GM21381 (cell line): ENCODE data around the gene MTARC2.
A peak's percentile ranks its signal among the peaks of the same experiment; 100 is the strongest.

Source experiments
- ATAC-seq: cut with Tn5 transposase; IDR thresholded peaks from one replicate; pipeline ENCODE4 v1.9.1; 2021; ENCODE audit warnings: mild to moderate bottlenecking, moderate library complexity; ENCODE audit not compliant: unreplicated experiment

MTARC2 gene

DNA sequence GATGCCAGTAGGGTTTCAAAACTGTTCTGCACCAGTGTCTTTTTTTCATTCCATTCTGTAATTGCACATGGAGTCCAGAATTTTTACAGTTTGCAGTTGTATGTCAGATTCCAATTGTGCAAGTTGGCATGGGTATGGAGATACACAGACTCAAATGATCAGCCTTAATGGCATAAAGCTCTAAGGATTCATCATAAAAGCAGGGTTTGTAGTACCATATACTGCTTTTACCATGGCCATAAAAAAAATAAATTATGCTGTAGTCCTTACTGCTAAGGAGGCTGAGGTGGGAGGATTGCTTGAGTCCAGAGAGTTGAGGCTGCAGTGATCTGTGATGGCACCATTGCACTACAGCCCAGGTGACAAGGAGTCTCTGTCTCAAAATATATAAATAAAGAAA is 48.9 kb downstream of the MTARC2 start:
- no peak for ATAC-seq

- no peak for ATAC-seq
Observed at GRCh38 chr1:220797553-220797952, 49.4 kb downstream of the MTARC2 start.

- ATAC-seq = no peak
Observed at GRCh38 chr1:220798338-220798737, 50.2 kb downstream of the MTARC2 start.

DNA sequence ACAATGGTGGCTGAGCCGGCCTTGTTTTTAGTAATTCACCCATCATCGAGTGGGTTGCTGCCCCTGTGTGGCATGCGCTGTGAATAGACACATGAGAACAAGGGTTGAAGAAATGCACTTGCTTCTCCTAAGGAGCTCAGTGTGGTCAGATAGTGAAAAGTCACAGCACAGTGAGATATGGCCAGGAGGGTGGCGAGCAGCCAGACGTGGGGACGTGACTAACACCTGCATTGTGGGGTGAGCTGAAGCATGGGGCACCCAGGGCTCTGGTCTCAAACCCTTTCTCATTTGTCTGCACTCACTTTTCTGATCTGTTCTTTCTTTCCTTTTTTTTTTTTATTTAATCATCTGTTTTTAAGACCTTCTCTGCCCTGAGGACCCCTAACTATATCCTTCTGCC is 52.1 kb downstream of the MTARC2 start:
- ATAC-seq = no peak

DNA sequence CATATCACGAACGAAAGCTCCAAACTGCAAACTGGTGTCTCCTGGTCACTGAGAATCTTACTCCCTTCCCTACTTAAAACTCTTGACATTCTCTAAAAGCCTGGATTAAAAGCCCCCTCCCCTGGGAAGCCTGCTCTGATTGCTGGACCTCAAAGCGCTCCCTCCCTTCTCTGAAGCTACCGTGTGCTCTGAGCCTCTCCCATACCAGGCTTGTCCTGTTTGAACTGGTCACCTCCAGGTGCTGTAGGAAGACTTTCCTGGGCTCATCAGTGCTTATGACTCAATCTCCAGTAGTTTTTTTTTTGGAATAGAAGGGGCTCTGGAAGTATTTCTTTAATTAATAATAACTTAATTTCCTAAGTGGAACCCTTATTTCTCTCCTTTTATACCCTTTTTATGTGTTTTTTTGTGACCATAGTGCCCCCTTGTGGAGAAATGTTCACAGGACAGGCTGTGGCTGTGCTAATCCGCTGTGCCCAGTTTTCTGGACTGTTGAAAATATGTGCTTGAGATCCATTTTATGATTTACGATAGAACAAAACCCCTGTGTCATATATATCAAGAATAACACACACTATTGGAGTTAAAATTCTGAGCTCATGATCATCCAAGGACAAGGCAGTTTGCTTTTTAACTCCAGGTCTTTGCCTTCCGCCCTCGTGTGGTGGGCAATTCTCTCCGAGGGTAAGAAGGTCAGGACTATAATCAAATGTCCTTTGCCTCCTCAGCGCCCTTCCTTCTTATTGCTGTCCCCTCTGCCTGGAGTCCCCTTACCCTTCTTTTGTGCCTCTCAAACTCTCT is 55.5 kb downstream of the MTARC2 start:
- ATAC-seq = no peak

- ATAC-seq = no peak
Observed at GRCh38 chr1:220804202-220804586, 56.1 kb downstream of the MTARC2 start.

GRCh38 chr1:220806408-220806807 is 58.3 kb downstream of the MTARC2 start:
- no peak for ATAC-seq

GRCh38 chr1:220807726-220808125 is 59.6 kb downstream of the MTARC2 start:
- ATAC-seq = no peak

- no peak for ATAC-seq
Observed at GRCh38 chr1:220808345-220809186, 60.4 kb downstream of the MTARC2 start.

GRCh38 chr1:220809187-220809550 is 61.0 kb downstream of the MTARC2 start:
- no peak for ATAC-seq

GRCh38 chr1:220809704-220810103 is 61.6 kb downstream of the MTARC2 start:
- ATAC-seq = no peak

DNA sequence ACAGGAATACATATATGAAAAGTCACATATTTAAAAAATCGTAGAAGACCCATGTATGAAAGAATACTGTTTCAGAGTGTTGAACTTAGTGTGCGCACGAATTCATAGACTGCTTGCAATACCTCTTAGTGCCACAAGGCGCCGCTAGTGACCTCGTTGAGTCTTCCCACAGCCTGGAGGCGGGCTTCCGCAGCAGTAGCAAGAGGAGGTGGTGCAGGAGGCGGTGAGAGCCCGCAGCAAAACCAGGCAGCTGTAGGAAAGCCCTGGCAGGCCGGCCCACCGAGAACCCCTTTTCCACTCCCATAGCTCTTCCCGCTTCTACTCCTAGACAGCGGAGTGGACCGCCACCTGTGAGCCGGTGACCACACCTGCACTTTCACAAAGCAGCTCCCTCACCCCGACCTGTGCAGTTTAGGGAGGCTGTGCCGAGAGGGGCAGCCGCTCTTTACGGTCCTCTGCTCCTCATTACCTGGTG is 62.1 kb downstream of the MTARC2 start:
- ATAC-seq = peak; percentile 95

- no peak for ATAC-seq
Observed at GRCh38 chr1:220810963-220811362, 62.8 kb downstream of the MTARC2 start.

DNA sequence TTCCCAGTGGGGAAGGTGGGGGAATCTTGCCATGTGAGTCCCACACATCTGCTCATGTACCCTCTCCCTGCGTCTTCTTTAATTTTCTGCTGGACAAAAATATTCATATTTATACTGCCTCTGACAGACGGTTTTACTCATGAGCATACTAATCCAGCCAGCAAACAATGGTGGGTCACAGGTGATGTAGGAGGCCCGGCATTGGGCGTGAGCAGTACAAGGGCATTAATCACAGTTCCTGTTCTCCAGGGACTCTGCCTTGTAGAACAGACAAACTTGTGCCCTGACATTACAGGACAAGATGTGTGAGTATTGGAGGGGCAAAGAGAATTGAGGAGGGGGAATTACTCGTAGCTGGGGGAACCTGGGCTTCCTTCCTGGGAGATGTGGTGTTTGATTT is 63.6 kb downstream of the MTARC2 start:
- no peak for ATAC-seq

- no peak for ATAC-seq
Observed at GRCh38 chr1:220812308-220812707, 64.2 kb downstream of the MTARC2 start.

- ATAC-seq = no peak
Observed at GRCh38 chr1:220813013-220813412, 64.9 kb downstream of the MTARC2 start.

GRCh38 chr1:220815409-220815808 is 67.3 kb downstream of the MTARC2 start:
- ATAC-seq = no peak

- no peak for ATAC-seq
Observed at GRCh38 chr1:220817907-220818306, 69.8 kb downstream of the MTARC2 start.

- ATAC-seq = no peak
Observed at GRCh38 chr1:220818421-220819173, 70.5 kb downstream of the MTARC2 start.

DNA sequence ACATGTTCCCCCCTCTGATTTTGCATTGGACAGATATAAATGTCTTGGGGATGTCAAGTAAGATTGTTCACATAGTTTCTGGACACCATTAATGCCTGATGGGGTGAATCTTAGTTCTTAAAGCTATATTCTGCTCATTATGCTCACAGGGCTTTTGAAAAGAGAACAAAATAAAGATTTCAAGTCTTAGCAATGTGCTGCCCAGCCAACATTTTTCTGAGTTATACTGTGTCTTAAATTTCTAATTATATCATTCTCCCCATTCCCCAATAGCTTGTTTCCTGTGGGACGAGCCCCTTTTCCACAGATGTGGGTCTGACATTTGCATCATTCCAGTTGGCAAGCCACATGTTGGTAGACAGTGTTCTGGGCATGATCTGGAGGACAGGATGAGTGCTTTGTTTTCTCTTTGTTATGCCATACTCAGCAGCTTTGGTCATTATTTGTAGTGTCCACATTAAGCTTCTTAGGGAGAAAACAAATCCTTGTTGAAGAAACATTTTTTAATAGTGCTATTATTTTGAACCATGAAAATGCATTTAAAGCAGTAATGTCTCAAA is 71.4 kb downstream of the MTARC2 start:
- no peak for ATAC-seq
